ENCODE results near the gene PSMA8.
A peak's percentile ranks its signal among the peaks of the same experiment; 100 is the strongest.
"Not testable (repeated sequence)": the region's sequence is repeated elsewhere in the genome, so short reads cannot be mapped to it uniquely, and the experiment has no call there.

Gene PSMA8

GRCh38 chr18:26176134-26176533 lies 42.5 kb downstream of the PSMA8 start:
- no peak for DNase-seq

GRCh38 chr18:26181343-26181826 lies 47.7 kb downstream of the PSMA8 start:
- DNase-seq: no peak

- DNase-seq: no peak
Observed at GRCh38 chr18:26183395-26184112, 49.9 kb downstream of the PSMA8 start.

- DNase-seq: no peak
Observed at GRCh38 chr18:26185267-26185666, 51.6 kb downstream of the PSMA8 start.

- peak in 1 of 4 experiments; percentile 13 for DNase-seq
Observed at GRCh38 chr18:26190506-26190905, 56.8 kb downstream of the PSMA8 start.

- no peak for DNase-seq
Observed at GRCh38 chr18:26192233-26192632, 58.6 kb downstream of the PSMA8 start.

GRCh38 chr18:26196605-26197004 lies 62.9 kb downstream of the PSMA8 start:
- DNase-seq: no peak

GRCh38 chr18:26202001-26202400 lies 68.3 kb downstream of the PSMA8 start:
- not testable (repeated sequence) for DNase-seq

GRCh38 chr18:26205318-26205717 lies 71.6 kb downstream of the PSMA8 start:
- DNase-seq: no peak

- no peak for DNase-seq
Observed at GRCh38 chr18:26206488-26206887, 72.8 kb downstream of the PSMA8 start.

GRCh38 chr18:26207937-26208336 lies 74.3 kb downstream of the PSMA8 start:
- no peak for DNase-seq

GRCh38 chr18:26208977-26209376 lies 75.3 kb downstream of the PSMA8 start:
- DNase-seq: no peak

- no peak for DNase-seq
Observed at GRCh38 chr18:26210147-26210546, 76.5 kb downstream of the PSMA8 start.

GRCh38 chr18:26215247-26215970 lies 81.7 kb downstream of the PSMA8 start:
- DNase-seq: peak in 2 of 4 experiments; percentile 15 to 51

GRCh38 chr18:26225022-26225693 lies 91.5 kb downstream of the PSMA8 start:
- no peak for DNase-seq

- DNase-seq: no peak
Observed at GRCh38 chr18:26225915-26226228, 92.2 kb downstream of the PSMA8 start.

GRCh38 chr18:26226229-26227050 lies 92.8 kb downstream of the PSMA8 start, which contains the start of gene TAF4B:
TAF4B (plus strand) TSS chr18:26226445; CDS start chr18:26226934, 489 bp downstream.
- DNase-seq: peak; percentile 85 to 92 (median 89)

GRCh38 chr18:26227051-26227670 lies 93.5 kb downstream of the PSMA8 start:
- no peak for DNase-seq

- no peak for DNase-seq
Observed at GRCh38 chr18:26228562-26229260, 95.0 kb downstream of the PSMA8 start.

- DNase-seq: no peak
Observed at GRCh38 chr18:26230497-26230896, 96.8 kb downstream of the PSMA8 start.

- no peak for DNase-seq
Observed at GRCh38 chr18:26233208-26233607, 99.5 kb downstream of the PSMA8 start.

- not testable (repeated sequence) for DNase-seq
Observed at GRCh38 chr18:26237363-26237762, 103.7 kb downstream of the PSMA8 start.

All from activated naive CD4-positive, alpha-beta T cell (primary cell).